ENCODE data around the gene BEX1.
A peak's percentile ranks its signal among the peaks of the same experiment; 100 is the strongest.
"Not testable (repeated sequence)": the region's sequence is repeated elsewhere in the genome, so short reads cannot be mapped to it uniquely, and the experiment has no call there.

BEX1 gene

DNA sequence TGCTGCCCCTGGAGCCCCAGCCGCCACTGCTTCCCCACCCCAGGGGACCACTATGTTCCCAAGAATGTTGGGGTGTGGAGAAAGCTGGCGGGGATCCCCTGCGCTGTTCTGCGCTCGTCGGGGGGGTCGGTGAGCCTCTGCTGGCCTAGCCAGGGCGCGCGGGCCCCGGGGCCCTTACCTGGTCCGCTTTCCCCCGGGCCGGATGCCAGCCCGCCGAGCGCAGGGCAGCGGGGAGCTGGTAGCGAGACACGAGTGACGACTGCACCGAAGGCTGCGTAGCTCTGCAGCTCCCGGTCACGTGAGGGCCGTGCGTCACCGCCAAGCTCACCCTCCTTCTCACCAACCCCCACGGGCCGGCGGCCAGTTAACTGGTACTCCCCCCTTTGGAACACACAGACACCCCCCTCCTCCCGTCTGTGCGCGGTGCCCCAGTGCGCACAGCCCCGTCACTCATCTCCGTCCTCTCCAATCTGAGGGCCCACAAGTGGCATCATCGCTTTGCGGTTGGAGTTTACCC lies at the start of gene BEX1:
BEX1 (minus strand) TSS at position 254 of the 517 bp plus-strand sequence. CDS start 897 bp downstream, outside the sequence.
- peak; percentile 70 for DNase-seq

DNA sequence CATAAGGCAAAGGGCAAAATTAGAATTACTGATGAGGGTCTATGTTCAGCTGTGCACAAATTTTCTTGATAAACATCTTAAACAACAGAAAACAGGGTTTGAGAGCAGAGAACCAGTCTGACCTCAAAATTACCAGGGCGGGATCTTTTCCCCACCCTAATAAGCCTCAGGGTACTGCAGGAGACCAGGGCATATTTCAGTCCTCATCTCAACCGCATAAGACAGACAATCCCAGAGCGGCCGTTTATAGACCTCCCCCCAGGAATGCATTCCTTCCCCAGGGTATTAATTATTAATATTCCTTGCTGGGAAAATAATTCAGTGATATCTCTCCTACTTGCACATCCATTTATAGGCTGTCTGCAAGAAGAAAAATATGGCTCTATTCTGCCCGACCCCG lies 45.5 kb upstream of the BEX1 start:
- DNase-seq: not testable (repeated sequence)

DNA sequence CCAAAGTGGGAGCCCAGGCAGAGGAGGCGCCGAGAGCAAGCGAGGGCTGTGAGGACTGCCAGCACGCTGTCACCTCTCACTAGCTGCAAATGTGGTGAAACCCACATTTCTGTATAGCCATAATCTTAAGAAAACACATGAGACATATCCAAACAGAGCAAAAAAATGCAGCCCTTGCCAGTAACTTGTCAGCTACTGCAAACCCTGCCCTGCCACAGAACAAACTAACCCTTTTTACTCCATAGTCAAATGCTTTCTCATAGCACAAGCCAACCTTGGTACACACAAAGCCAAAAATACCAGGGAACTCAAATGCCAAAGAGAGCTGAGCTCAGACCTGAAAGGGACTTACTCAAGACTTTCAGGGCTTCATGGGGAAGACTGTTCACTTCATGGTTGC lies 43.9 kb upstream of the BEX1 start:
- no peak for DNase-seq

DNA sequence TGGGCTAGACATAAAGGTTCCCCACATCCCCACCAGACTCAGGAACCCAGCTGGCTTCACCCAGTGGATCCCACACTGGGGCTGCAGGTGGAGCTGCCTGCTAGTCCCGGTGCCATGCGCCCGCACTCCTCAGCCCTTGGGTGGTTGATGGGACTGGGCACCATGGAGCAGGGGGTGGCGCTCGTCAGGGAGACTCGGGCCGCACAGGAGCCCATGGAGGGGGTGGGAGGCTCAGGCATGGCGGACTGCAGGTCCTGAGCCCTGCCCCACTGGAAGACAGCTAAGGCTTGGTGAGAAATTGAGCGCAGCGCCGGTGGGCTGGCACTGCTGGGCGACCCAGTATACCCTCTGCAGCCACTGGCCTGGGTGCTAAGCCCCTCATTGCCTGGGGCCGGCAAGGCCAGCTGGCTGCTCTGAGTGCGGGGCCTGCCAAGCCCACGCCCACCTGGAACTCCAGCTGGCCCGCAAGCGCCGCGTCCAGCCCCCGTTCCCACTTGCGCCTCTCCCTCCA lies 43.3 kb upstream of the BEX1 start:
- DNase-seq: not testable (repeated sequence)

DNA sequence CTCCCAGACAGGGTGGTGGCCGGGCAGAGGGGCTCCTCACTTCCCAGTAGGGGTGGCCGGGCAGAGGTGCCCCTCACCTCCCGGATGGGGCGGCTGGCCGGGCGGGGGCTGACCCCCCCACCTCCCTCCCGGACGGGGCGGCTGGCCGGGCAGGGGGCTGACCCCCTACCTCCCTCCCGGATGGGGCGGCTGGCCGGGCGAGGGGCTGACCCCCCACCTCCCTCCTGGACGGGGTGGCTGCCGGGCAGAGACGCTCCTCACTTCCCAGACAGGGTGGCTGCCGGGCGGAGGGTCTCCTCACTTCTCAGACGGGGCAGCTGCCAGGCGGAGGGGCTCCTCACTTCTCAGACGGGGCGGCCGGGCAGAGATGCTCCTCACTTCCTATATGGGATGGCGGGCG lies 40.4 kb upstream of the BEX1 start:
- not testable (repeated sequence) for DNase-seq

DNA sequence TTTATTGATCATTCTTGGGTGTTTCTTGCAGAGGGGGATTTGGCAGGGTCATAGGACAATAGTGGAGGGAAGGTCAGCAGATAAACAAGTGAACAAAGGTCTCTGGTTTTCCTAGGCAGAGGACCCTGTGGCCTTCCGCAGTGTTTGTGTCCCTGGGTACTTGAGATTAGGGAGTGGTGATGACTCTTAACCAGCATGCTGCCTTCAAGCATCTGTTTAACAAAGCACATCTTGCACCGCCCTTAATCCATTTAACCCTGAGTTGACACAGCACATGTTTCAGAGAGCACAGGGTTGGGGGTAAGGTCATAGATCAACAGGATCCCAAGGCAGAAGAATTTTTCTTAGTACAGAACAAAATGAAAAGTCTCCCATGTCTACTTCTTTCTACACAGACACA lies 39.9 kb upstream of the BEX1 start:
- not testable (repeated sequence) for DNase-seq

DNA sequence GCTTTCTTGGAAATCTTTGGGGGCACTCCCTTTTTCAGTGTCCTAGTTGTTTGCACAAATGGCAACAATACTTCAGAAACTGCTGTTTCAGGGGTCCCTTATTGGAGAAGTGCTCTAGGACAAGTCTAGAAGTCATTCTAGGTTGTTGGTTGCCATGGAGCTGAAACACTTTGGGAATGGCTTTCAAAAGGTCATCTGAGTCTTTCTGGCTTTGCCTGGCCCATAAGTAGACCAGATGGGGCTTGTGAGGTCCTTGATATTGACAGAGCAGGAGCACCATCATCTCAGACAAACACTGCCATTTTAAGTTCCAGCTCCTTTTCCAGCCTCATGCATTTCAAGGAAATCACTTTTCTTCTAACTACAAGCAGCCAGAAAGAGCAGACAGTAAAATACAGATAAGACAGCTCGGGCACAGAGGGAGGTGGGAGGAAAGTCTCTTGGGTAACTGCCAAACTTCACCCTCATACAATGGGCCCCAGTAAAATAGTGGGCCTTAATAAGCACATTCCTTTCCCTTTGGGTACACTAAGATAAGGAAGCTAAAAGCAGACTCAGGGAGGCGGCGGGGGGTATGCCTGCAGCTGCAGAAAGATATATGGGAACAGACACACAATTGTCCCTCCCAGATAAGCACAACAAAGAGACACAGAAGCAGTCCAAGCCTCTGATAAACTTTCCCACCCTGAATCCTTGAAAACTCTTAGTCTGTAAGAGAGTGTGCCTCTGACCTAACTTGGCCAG lies 37.5 kb upstream of the BEX1 start:
- no peak for DNase-seq

DNA sequence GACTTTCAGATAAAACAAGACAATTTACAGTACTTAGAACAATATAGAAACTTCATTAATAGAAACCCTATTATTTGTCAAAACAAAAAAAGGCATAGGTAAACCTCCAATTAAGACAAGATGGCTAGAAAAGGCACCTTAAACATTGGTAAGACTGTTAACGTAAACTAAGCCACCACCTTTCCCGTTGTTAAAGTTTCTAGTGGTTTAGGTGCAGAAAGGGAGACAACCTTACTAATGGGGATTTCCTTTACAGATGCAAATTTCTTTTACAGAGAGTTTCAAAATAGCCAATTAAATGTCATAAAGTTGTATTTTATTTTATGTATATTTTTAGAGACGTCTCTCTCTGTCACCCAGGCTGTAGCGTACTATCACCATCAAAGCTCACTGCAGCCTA lies 36.5 kb upstream of the BEX1 start:
- DNase-seq: no peak

DNA sequence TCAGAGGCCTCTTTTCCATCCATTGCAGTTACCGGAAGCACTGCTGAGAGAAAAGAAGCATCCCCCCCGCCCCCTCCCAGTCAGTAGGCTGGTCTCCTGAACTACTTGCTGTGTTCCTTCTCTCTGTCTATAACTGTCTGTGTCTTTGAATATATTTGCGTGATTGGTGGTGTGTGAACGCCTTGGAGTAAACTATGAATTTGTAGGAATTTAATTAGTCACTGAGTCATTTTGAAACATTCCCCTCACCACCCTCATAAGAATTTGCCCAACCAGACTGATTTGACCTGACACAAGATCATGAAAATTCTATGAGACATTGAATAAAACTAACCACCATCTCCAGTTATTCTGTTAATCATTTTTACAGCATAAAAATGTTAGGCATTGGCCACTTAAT lies 35.7 kb upstream of the BEX1 start:
- no peak for DNase-seq

DNA sequence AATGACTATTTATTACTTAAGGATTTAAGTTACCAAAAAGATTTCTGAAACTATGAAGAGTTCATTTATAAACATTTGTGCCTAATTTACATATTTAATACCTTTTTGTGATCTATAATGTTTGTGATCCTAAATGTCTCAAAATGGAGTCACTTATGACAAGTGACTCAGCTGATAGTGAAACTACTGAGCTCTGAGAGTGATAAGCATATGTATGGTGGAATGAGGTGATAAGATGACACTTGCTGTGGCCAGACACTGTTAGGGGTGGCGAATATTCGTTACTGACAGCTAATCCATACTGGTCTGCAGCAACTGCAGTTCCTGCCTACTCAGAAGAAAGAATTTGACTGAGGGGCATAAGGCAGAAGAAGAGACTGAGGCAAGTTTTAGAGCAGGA lies 34.5 kb upstream of the BEX1 start:
- no peak for DNase-seq

DNA sequence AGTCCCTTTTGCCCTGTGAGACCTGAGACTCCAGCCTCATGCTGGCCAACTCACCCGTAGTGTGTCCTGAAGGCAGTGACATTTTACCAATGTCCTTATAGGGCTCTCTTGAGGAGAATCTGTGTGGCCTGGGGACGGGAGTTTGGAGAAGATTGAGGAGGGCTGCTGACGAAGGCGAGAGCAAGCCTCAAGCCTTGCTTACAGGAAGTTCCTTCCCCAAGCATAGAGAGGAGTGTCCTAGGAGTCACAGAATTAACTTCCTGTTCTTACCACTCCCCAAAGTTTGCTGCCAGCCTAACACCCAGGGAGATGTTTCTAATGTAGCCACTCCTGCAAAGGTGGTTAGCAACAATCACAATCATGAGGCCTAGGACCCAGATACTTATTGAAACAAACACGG lies 29.0 kb upstream of the BEX1 start, which contains the start of gene NXF3:
NXF3 (minus strand) TSS at position 202 of the 400 bp plus-strand sequence; CDS start at position 82, 120 bp downstream.
- no peak for DNase-seq

DNA sequence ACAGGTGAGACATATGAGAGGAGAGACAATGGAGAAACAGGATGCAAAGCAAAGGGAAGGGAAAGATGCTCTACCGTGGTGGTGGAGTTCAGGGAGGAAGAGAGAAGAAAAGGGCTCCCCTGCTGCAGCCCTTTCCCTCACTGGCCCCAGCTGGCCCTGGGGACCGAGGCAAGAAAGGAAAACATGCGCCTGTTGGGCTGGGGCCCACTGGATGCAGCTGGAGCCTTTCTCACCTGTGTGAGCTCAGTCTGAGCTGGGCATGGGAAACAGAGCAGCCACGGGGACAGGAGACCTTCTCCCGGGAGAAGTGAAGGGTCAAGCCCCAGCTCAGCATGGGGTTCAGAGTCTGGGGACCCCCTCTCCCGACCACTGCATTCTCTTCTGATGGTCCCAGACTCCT lies 17.1 kb upstream of the BEX1 start:
- DNase-seq: no peak

DNA sequence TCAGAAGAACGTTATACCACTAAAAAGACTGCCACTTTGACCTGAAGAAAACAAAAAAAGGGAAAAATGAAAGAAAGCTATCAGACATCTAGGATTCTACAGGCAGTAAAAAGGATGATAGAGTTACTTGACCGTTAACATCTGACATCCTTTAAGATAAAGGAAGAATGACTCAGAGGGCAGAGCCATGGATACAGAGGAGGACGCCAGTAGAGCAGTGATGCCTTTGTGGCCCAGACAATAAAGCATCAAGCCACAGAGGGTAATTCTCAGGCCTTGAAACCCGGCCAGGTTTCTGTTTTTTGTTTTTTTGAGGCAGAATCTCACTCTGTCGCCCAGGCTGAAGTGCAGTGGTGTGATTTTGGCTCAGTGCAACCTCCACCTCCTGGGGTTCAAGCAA lies 9.5 kb upstream of the BEX1 start:
- no peak for DNase-seq

DNA sequence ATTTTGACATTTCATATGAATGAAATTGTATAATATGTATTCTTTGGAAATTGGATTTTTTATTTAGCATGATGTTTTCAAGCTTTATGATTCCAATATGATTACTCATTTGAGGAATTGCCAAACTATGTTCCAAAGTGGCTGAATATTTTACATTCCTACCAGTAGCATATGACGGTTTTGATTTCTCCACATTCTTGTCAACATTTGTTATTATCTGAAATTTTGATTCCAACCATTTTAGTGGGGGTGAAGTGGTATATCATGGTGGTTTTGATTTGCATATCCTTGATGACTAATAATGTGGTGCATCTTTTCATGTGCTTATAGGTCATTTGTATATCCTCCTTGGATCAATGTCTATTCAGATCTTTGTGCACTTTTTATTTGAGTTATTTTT lies 2.6 kb upstream of the BEX1 start:
- no peak for DNase-seq

DNA sequence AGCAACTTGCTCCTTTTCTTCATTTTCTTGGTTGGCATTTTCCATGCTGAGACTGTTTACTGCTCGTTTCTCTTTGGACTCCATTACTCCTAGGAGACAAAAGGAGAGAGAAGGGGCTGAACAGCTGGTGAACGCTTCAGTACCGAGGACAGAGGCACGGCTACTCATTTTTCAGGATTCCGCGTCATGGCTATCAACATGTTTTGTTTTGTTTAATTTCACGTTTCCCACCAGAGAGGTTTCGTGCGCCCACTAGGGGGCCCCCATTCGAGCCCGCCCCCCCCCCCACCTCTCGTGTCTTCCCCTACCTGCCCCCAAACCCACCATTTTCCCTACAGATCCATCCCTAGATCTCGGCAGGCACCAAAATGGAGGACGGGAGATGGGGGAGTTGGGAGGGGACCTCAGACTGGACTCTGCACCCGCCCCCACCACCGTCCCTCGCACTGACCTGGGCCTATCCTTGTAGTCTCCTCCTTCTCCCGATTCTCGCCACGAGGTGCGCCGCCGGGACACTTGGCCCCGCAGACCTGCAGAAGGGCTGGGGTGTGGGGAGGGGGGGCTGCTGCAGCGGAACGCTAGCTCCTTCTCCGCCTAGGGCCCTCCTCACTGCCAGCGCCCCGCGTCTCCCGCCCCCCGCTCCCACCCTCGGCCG lies 653 bp downstream of the BEX1 start:
- DNase-seq: no peak

DNA sequence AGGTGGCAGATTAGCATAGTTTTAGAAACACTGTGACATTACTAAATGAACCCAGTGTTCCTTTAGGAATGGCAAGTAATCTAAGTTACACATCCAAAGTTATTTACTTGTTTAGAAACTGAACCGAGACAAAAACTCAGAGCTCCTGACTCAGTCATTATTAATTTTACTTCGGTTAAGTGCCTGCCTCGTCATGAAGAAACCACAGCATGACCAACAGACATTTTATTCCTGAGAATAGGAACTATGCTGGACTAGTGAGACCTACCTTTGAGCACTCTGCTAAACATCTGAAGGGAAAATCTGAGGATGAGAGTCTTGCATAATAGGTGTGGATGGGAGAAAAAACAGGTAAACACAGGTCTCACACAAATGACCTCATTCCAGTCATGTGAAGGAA lies 2.5 kb downstream of the BEX1 start:
- no peak for DNase-seq

DNA sequence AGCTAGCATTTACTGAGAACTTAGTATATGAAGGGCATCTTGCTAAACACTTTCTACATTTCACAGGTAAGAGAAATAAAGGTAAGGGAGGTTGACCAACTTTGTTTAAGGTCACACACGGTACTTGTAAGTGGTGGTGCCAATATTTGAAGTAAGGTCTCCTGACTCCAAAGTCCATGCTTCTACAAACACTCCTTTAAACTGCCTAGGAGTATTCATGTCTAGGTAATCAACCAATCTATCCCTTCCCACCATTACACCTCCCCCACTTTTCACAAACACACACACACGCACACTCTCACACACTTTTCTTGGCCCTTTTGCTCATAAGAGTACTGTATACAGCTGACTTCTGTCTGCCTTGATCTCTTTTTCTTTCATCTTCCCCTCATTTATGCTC lies 7.1 kb downstream of the BEX1 start:
- DNase-seq: no peak

DNA sequence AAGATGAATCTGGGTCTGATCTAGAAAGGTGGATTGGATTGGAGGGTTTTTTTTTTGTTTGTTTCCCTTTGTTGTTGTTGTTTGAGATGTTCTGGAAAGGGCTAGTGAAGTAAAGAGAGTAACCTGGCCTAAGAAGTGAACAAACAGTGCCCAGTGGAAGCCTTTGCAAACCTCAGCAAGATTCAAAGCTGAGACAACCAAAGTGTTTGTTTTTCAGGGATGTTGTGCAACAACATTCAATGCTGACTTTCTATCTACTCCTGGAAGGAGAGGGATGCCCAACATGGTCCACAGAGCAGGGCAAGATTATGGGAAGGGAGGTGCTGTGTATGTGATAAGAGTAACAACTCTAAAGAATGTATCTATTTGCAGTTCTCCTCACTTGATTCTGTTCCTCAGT lies 11.3 kb downstream of the BEX1 start:
- DNase-seq: no peak

DNA sequence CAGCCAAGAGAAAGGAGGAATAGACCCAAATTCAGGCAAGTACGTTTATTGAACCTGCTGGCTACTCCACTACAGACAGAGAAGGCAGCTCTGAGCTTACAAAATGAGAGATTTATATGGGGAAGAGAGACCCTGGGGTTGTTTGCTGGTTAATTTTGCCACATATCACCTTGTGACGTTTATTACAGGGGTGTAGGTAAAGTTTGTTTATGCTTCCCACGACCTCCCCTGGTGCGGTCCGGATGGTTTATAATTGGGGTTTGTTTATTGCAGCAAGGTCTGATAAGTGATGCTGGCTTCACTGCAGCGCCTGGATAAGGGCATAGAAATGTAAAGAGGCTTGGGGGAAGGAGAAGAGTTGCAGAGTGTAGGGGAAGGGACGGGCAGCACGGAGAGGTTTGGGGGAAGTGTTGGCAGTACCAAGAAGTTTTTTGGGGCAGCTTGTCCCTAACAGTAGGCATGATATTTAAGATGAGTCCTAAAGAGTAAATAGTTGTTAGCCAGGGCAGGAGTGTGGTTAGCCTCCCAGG lies 12.6 kb downstream of the BEX1 start:
- no peak for DNase-seq

DNA sequence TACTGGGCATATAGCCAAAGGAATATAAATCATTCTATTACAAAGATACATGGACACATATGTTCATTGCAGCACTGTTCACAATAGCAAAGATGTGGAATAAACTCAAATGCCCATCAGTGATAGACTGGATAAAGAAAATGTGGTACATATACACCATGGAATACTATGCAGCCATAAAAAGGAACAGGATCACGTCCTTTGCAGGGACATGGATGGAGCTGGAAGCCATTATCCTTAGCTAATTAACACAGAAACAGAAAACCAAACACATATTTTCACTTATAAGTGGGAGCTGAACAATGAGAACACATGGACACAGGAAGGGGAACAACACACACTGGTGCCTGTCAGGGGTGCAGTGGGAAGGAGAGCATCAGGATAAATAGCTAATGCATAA lies 30.6 kb downstream of the BEX1 start:
- DNase-seq: not testable (repeated sequence)

DNA sequence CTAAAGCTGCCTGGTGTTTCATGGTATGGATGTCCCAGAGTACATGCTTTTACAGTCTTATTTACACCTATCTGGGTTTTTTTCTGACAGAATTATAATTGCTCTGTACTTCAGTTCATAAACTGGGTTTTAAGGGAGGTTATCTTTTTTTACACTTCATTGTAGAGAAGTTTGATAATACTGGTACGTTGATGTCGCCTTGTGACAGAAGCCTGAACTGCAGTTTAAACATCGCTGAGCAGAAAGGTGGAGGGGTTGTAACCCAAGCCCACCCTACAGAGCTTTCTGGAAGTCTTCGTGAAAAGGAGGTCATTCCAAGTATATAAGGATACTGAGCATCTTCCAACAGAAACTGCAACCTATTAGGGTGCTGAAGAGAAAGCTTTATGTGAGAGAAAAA lies 46.4 kb downstream of the BEX1 start:
- DNase-seq: no peak

DNA sequence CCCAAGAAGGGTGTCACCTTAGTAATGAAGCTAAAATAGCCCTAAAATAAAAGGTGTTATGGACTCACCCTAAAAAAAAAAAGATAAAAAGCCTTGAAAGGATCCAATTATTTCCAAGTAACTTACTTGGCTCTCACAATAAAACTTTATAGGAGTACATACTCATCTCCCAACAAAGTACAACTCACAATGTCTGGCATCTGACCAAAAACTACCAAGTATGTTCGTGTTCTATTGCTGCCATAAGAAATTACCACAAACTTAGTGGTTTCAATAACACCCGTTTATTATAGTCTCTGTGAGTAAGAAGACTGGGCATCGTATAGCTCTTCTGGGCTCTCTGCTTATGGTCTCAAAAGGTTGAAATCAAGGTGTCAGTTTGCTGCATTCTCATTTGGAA lies 51.0 kb downstream of the BEX1 start:
- DNase-seq: no peak

All from NCI-H1436 treated with DMSO at 0.1 percent for 48 hours (cell line).